ENCODE results near the gene COP1. TPM values are rescaled to one million over a fixed set of nuclear protein-coding genes. Genes with fewer than 3 reads are reported as not detected.

COP1 gene
- polyA plus RNA-seq, 1 donor (not counting 4 experiments of a cell fraction or from before 2014, with no cell fraction given), result 38.9 TPM

DNA sequence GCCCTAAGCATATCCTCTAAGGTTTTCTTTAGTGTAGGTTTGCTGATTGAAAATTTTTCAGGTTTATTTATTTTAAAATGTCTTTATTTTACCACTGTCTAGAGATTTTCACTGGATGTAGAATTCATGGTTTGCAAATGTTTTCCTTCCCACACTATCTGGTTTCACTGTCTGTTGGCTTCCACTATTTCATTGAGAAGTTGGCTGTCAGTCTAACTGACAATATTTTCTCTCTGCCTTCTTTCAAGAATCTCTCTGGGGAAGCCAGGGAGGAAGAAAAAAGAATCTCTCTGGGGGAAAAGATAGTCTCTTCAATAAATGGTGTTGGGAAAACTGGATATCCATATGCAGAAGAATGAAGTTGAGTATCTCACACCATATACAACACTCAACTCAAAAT is 226.0 kb downstream of the COP1 start:
- Histone ChIP-seq H3K79me2 (ENCODE audit: control insufficient read depth, insufficient read depth, low read length) (no peaks in the 10 kb centered on the region), H3K36me3 (ENCODE audit: control insufficient read depth in 2 of 2, extremely low read depth in 1 of 2, insufficient read depth in 2 of 2, low read length in 2 of 2) (peaks cover 0 to 8% of the 10 kb centered on the region in 2 experiments), H3K27ac (ENCODE audit: control insufficient read depth, insufficient read depth, low read length) (no peak overlapping the region), H3K9ac (ENCODE audit: control insufficient read depth, extremely low read depth, insufficient read depth, low read length) (no peak overlapping the region), H3K9me3 (ENCODE audit: control insufficient read depth, low read depth, low read length) (peaks cover 3% of the 10 kb centered on the region), H4K20me1 (ENCODE audit: control insufficient read depth, extremely low read depth, insufficient read depth, low read length) (no peaks in the 10 kb centered on the region), H3K4me3 (ENCODE audit: control insufficient read depth in 2 of 3, extremely low read depth in 1 of 3, insufficient read depth in 2 of 3, low read depth in 1 of 3, low read length in 3 of 3) (no peak overlapping the region), H3K27me3 (ENCODE audit: control insufficient read depth, extremely low read depth, insufficient read depth, low read length) (no peaks in the 10 kb centered on the region), H3K4me1 (ENCODE audit: control insufficient read depth, extremely low read depth, insufficient read depth, low read length) (no peaks in the 10 kb centered on the region), H3K4me2 (ENCODE audit: control insufficient read depth, extremely low read depth, insufficient read depth, low read depth, low read length) (no peak overlapping the region), H3K9me1 (ENCODE audit: control insufficient read depth, extremely low read depth, insufficient read depth, low read length) (no peaks in the 10 kb centered on the region), H2AFZ (ENCODE audit: control insufficient read depth, low read length) (no peak overlapping the region)
- dilution Hi-C loops (cut with MboI; ENCODE audit: extremely low pct_ligation_motif_present, low sequenced_read_pairs), result no loop called here
- FAIRE-seq (no peak), DNase-seq (ENCODE audit: low read depth, low spot score) (no peak)
- no peak for TF ChIP-seq EZH2 (IDR thresholded peaks at IDR 0.05; ENCODE audit: low read length)
- TF ChIP-seq, protein P1, sequence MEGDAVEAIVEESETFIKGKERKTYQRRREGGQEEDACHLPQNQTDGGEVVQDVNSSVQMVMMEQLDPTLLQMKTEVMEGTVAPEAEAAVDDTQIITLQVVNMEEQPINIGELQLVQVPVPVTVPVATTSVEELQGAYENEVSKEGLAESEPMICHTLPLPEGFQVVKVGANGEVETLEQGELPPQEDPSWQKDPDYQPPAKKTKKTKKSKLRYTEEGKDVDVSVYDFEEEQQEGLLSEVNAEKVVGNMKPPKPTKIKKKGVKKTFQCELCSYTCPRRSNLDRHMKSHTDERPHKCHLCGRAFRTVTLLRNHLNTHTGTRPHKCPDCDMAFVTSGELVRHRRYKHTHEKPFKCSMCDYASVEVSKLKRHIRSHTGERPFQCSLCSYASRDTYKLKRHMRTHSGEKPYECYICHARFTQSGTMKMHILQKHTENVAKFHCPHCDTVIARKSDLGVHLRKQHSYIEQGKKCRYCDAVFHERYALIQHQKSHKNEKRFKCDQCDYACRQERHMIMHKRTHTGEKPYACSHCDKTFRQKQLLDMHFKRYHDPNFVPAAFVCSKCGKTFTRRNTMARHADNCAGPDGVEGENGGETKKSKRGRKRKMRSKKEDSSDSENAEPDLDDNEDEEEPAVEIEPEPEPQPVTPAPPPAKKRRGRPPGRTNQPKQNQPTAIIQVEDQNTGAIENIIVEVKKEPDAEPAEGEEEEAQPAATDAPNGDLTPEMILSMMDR (optimal IDR thresholded peaks at IDR 0.05 in 1 of 3, IDR thresholded peaks at IDR 0.05 in 1 of 3, conservative IDR thresholded peaks at IDR 0.05 in 1 of 3; ENCODE audit: extremely low read depth in 1 of 3, insufficient read depth in 2 of 3, low read length in 3 of 3), result no peak

DNA sequence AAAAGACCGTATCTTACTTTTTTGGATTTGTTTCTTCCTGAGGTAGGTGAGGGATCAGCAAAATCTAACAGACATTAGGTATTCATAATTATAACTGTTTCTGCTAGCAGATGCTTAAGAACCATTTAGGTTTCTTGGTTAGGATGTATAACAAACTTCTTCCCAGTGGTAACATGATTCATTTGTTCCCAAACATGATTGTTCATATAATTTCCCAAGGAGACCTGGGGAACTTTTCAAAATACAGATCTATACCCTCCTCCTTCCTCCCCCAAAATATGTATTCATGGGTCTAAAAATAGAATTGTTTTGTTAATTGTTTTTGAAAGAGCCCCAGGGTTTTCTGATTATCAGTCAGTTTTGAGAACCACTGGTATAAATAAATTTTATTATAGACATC is 228.2 kb downstream of the COP1 start:
- H4K20me1 ChIP-seq (ENCODE audit: control insufficient read depth, extremely low read depth, insufficient read depth, low read length), result no peaks in the 10 kb centered on the region
- H2AFZ ChIP-seq (ENCODE audit: control insufficient read depth, low read length), result no peak overlapping the region
- H3K4me1 ChIP-seq (ENCODE audit: control insufficient read depth, extremely low read depth, insufficient read depth, low read length), result no peaks in the 10 kb centered on the region
- no peak overlapping the region for H3K9ac ChIP-seq (ENCODE audit: control insufficient read depth, extremely low read depth, insufficient read depth, low read length)
- no peaks in the 10 kb centered on the region for H3K79me2 ChIP-seq (ENCODE audit: control insufficient read depth, insufficient read depth, low read length)
- DNase-seq (ENCODE audit: low read depth, low spot score) (no peak), FAIRE-seq (no peak)
- H3K9me1 ChIP-seq (ENCODE audit: control insufficient read depth, extremely low read depth, insufficient read depth, low read length), result no peaks in the 10 kb centered on the region
- no peaks in the 10 kb centered on the region for H3K9me3 ChIP-seq (ENCODE audit: control insufficient read depth, low read depth, low read length)
- no peak overlapping the region for H3K4me3 ChIP-seq (ENCODE audit: control insufficient read depth in 2 of 3, extremely low read depth in 1 of 3, insufficient read depth in 2 of 3, low read depth in 1 of 3, low read length in 3 of 3)
- H3K27me3 ChIP-seq (ENCODE audit: control insufficient read depth, extremely low read depth, insufficient read depth, low read length), result no peaks in the 10 kb centered on the region
- no peak overlapping the region for H3K4me2 ChIP-seq (ENCODE audit: control insufficient read depth, extremely low read depth, insufficient read depth, low read depth, low read length)
- no peak overlapping the region for H3K27ac ChIP-seq (ENCODE audit: control insufficient read depth, insufficient read depth, low read length)
- TF ChIP-seq EZH2 (IDR thresholded peaks at IDR 0.05; ENCODE audit: low read length), result no peak
- TF ChIP-seq, protein P1 (optimal IDR thresholded peaks at IDR 0.05 in 1 of 3, IDR thresholded peaks at IDR 0.05 in 1 of 3, conservative IDR thresholded peaks at IDR 0.05 in 1 of 3; ENCODE audit: extremely low read depth in 1 of 3, insufficient read depth in 2 of 3, low read length in 3 of 3), result no peak
- peaks cover 0 to 1% of the 10 kb centered on the region in 2 experiments for H3K36me3 ChIP-seq (ENCODE audit: control insufficient read depth in 2 of 2, extremely low read depth in 1 of 2, insufficient read depth in 2 of 2, low read length in 2 of 2)
- dilution Hi-C loops (cut with MboI; ENCODE audit: extremely low pct_ligation_motif_present, low sequenced_read_pairs), result no loop called here
